KMS-11 (cell line): ENCODE measurements around the gene PCSK6.

Source experiments
- H2AFZ ChIP-seq: fragments of 200-600 bp; sonication (generic); 2 replicates; pipeline ENCODE4 v1.6.1; 2016; ENCODE audit warnings: antibody characterized with exemption, mixed run types, low read depth
- H3K27ac ChIP-seq: fragments of 200-600 bp; sonication (generic); 2 replicates; pipeline ENCODE4 v1.6.1; 2016; ENCODE audit warnings: mild to moderate bottlenecking, mixed run types
- H3K27me3 ChIP-seq: fragments of 200-600 bp; sonication (generic); 2 replicates; pipeline ENCODE4 v1.6.1; 2017; ENCODE audit warnings: mild to moderate bottlenecking, low read depth, mixed run types, moderate library complexity; ENCODE audit not compliant: insufficient read depth
- H3K36me3 ChIP-seq: fragments of 200-600 bp; sonication (generic); 2 replicates; pipeline ENCODE4 v1.6.1; 2017; ENCODE audit warnings: mild to moderate bottlenecking, mixed run types; ENCODE audit not compliant: insufficient read depth
- H3K4me1 ChIP-seq: fragments of 200-600 bp; sonication (generic); 2 replicates; pipeline ENCODE4 v1.6.1; 2016; ENCODE audit warnings: mild to moderate bottlenecking, low read depth, mixed run types; ENCODE audit not compliant: poor library complexity, severe bottlenecking
- H3K4me2 ChIP-seq: fragments of 200-600 bp; sonication (generic); 2 replicates; pipeline ENCODE4 v1.7.0; 2016; ENCODE audit warnings: mild to moderate bottlenecking, mixed run types
- H3K4me3 ChIP-seq: fragments of 200-600 bp; sonication (generic); IDR thresholded peaks from 2 replicates; pipeline ENCODE4 v1.6.1; 2017; ENCODE audit warnings: low read depth, low read length, mixed read lengths; ENCODE audit not compliant: insufficient read depth
- H3K79me2 ChIP-seq: fragments of 200-600 bp; sonication (generic); 2 replicates; pipeline ENCODE4 v1.6.1; 2016; ENCODE audit warnings: low read depth, mixed run types; ENCODE audit not compliant: insufficient read depth
- H3K9ac ChIP-seq: fragments of 200-600 bp; sonication (generic); 2 replicates; pipeline ENCODE4 v1.6.1; 2016; ENCODE audit warnings: mild to moderate bottlenecking, mixed run types
- H4K20me1 ChIP-seq: fragments of 200-600 bp; sonication (generic); 2 replicates; pipeline ENCODE4 v1.6.1; 2016; ENCODE audit warnings: mild to moderate bottlenecking, mixed run types; ENCODE audit not compliant: insufficient read depth
- TF ChIP-seq, protein P1 (sequence below): fragments of 200-600 bp; sonication (generic); conservative IDR thresholded peaks from 2 replicates; pipeline ENCODE4 v1.6.1; 2017; ENCODE audit warnings: low read depth, mild to moderate bottlenecking, antibody characterized with exemption, low read length, moderate library complexity, mixed read lengths

Gene PCSK6

DNA sequence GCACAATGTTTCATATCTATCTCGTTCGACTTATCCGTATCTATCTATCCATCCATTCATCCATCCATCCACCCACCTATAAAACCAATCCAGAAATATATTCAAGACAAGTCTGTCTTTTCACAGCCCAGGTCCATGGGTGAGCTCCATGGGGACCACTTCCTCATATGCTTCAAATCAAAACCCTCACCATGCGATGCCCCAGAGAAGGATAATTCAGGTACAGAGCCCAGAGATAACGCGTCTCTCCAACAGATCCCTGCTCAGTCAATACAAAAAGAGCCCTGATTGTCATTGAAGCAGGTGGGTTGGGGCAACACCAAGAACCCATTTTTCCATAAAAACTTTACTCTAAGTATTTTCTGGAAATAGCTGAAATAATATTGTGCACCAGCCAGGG lies 47.2 kb downstream of the PCSK6 start:
- no peaks in the 10 kb centered on the region for H3K36me3 ChIP-seq
- no peak overlapping the region for H3K9ac ChIP-seq
- no peaks in the 10 kb centered on the region for H4K20me1 ChIP-seq
- H3K4me1 ChIP-seq: no peaks in the 10 kb centered on the region
- H3K79me2 ChIP-seq: no peaks in the 10 kb centered on the region
- H3K27ac ChIP-seq: no peak overlapping the region
- H2AFZ ChIP-seq: no peak overlapping the region
- H3K4me3 ChIP-seq: no peak overlapping the region
- TF ChIP-seq, protein P1, sequence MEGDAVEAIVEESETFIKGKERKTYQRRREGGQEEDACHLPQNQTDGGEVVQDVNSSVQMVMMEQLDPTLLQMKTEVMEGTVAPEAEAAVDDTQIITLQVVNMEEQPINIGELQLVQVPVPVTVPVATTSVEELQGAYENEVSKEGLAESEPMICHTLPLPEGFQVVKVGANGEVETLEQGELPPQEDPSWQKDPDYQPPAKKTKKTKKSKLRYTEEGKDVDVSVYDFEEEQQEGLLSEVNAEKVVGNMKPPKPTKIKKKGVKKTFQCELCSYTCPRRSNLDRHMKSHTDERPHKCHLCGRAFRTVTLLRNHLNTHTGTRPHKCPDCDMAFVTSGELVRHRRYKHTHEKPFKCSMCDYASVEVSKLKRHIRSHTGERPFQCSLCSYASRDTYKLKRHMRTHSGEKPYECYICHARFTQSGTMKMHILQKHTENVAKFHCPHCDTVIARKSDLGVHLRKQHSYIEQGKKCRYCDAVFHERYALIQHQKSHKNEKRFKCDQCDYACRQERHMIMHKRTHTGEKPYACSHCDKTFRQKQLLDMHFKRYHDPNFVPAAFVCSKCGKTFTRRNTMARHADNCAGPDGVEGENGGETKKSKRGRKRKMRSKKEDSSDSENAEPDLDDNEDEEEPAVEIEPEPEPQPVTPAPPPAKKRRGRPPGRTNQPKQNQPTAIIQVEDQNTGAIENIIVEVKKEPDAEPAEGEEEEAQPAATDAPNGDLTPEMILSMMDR: no peak
- no peaks in the 10 kb centered on the region for H3K27me3 ChIP-seq
- no peak overlapping the region for H3K4me2 ChIP-seq

DNA sequence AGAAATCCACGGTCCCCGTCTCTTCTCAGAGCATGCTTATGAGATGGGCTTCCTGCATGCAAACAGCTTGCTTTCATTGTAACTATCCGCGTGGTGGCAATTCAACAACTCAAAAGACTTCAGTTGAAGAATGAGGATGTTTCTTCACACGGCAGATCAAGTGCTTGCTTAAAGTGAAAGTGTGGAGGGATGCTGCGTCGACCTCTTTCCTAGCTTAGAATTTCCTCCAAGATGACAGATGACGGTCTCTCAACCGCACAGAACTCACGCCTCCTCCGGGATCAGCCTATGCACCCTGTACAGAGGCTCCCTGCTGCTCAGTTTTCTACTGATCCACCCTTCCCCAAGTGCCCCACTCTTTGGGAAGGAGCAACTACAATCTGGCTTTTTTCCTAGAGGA lies 47.8 kb downstream of the PCSK6 start:
- Histone ChIP-seq H3K4me1 (no peaks in the 10 kb centered on the region), H3K36me3 (no peaks in the 10 kb centered on the region), H3K27ac (no peak overlapping the region), H4K20me1 (no peaks in the 10 kb centered on the region), H3K27me3 (no peaks in the 10 kb centered on the region), H3K9ac (no peak overlapping the region), H3K4me2 (no peak overlapping the region), H2AFZ (no peak overlapping the region), H3K4me3 (no peak overlapping the region), H3K79me2 (no peaks in the 10 kb centered on the region)
- TF ChIP-seq, protein P1: no peak

DNA sequence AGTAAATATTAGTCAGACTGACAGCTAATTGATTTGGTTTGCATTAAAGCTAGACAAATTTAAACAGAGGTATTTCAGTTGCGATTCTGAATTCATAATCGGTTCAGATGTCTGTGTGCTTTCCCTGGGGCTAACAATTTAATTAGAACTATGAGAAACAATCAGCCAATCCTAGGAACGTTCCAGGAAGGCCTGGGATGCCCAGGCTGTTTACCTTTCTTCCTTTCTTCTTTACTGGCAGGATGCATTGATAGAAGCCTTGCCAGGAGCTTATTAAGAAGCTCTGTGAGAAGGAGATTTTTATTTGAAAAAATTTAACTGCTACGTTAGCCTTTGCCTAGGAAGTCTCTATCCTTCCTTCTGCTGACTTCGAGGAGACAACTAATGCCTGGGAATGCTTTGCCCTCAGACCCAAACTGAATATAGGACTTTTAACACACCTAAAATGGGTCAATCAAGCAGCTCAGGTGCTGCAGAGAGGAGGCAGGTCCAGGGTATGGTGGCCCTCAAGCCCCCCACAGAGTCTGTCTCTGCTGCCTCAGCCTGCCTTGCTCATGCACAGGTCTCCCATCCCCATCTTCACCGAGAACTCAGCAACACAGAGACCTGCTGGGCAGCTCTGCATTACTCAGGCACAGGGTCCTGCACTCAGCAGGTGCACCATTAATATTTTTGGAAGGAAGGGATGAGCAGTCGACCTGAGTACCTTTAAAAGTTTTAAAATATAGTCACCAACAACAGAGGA lies 48.5 kb downstream of the PCSK6 start:
- Histone ChIP-seq H3K4me2 (no peak overlapping the region), H3K4me1 (no peaks in the 10 kb centered on the region), H3K27ac (no peak overlapping the region)

DNA sequence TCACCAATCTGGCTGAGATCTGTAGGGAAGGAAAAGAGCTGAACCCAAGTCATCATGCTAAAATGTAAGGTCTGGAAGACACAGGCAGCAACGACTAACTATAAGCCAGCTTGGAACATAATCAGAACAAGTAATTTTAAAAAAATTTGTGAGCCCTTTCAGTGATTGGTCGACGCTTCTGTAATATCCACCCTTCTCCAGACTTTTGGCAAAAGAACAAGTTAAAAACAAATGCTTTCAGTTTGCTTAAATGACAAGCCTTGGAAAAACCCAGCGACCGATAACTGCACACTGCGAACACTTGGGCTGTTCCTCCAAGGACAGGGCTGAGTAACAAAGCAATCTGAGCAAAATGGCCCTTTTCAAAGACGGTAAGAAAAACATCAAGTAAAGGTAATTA lies 49.6 kb downstream of the PCSK6 start:
- Histone ChIP-seq H3K36me3 (no peaks in the 10 kb centered on the region), H3K4me2 (no peak overlapping the region), H4K20me1 (no peaks in the 10 kb centered on the region), H3K27me3 (no peaks in the 10 kb centered on the region), H3K4me3 (no peak overlapping the region), H3K79me2 (no peaks in the 10 kb centered on the region), H3K9ac (no peak overlapping the region), H3K27ac (no peak overlapping the region), H3K4me1 (no peaks in the 10 kb centered on the region), H2AFZ (no peak overlapping the region)
- TF ChIP-seq, protein P1: no peak

More for the DNA sequence above, 48.5 kb downstream of the PCSK6 start:
- TF ChIP-seq, protein P1: no peak
- H3K79me2 ChIP-seq: no peaks in the 10 kb centered on the region
- H3K36me3 ChIP-seq: no peaks in the 10 kb centered on the region
- no peak overlapping the region for H3K9ac ChIP-seq
- H3K4me3 ChIP-seq: no peak overlapping the region
- no peaks in the 10 kb centered on the region for H3K27me3 ChIP-seq
- H4K20me1 ChIP-seq: no peaks in the 10 kb centered on the region
- H2AFZ ChIP-seq: no peak overlapping the region
